Gastroesophageal sphincter (tissue), 4 donors: Measurements from ENCODE around the gene TFF1. TPM values are rescaled to one million over a fixed set of nuclear protein-coding genes. Genes with fewer than 3 reads are reported as not detected.

Experiments
- ATAC-seq: fragments of 150-250 bp; one replicate; pipeline ENCODE4 v1.9.1; 2016; ENCODE audit warnings: mild to moderate bottlenecking, moderate library complexity
- H3K27ac ChIP-seq, 4 donors: fragments of 200-600 bp; sonication (generic) in 3 of 4; 1 replicate in 3 of 4; 2 replicates in 1 of 4; pipeline ENCODE4 v1.5.1; 2016 to 2019
- H3K27me3 ChIP-seq: fragments of 200-600 bp; sonication (generic); one replicate; pipeline ENCODE4 v1.5.1; 2019
- H3K36me3 ChIP-seq, 2 donors: fragments of 200-600 bp; sonication (generic); one replicate each; pipeline ENCODE4 v1.5.1; 2019; ENCODE audit warnings: control low read depth in 1 of 2
- H3K4me1 ChIP-seq, 3 donors: fragments of 200-600 bp; sonication (generic); 1 replicate in 2 of 3; 2 replicates in 1 of 3; pipeline ENCODE4 v1.5.1; 2016 to 2019; ENCODE audit warnings: control low read depth in 2 of 3
- H3K4me3 ChIP-seq, 2 donors: fragments of 200-600 bp; sonication (generic); one replicate each; pipeline ENCODE4 v1.5.1; 2019; ENCODE audit warnings: mild to moderate bottlenecking in 1 of 2, moderate library complexity in 1 of 2
- H3K9me3 ChIP-seq, 3 donors: fragments of 200-600 bp; sonication (generic); one replicate each; pipeline ENCODE4 v1.5.1; 2017 to 2019; ENCODE audit warnings: control low read depth in 2 of 3
- CTCF ChIP-seq, 4 experiments: fragments of 200-600 bp in 2 of 4; fragments of 450-650 bp in 2 of 4; sonication (generic) in 1 of 4; IDR thresholded peaks; one replicate each; pipeline ENCODE4 v1.5.1; 2017 to 2019; ENCODE audit warnings: antibody characterized with exemption in 4 of 4, mild to moderate bottlenecking in 2 of 4, moderate library complexity in 2 of 4
- EP300 ChIP-seq: sonication (generic); formaldehyde crosslinking; IDR thresholded peaks from one replicate; pipeline ENCODE4 v1.6.1; 2017; ENCODE audit warnings: antibody characterized with exemption, mild to moderate bottlenecking
- POLR2A ChIP-seq, 2 donors: fragments of 450-650 bp; IDR thresholded peaks; one replicate each; pipeline ENCODE4 v1.6.1; 2017; ENCODE audit warnings: antibody characterized with exemption in 2 of 2, mild to moderate bottlenecking in 2 of 2, moderate library complexity in 1 of 2
- POLR2AphosphoS5 ChIP-seq: sonication (generic); formaldehyde crosslinking; IDR thresholded peaks from one replicate; pipeline ENCODE4 v1.6.1; 2017; ENCODE audit warnings: antibody characterized with exemption
- WGBS, 2 donors: methylation state at CpG; one replicate each; pipeline ENCODE4 v1.1.5; 2018; ENCODE audit warnings: low coverage in 1 of 2; 5-methylcytosine and 5-hydroxymethylcytosine counted together
- total RNA-seq, 4 donors: library from RNA; depleted of rRNA; stranded (reverse); fragments of >200 nt; gene quantifications; one replicate each; pipeline ENCODE4 v1.1.0, GENCODE V29; 2016

Gene TFF1
- total RNA-seq, 4 donors from 2014 or later = not detected

GRCh38 chr21:42396799-42397745 lies 30.7 kb upstream of the TFF1 start:
- ATAC-seq = no peak
- Histone ChIP-seq H3K9me3 (peaks cover 0 to 9% (median 0%) of the 10 kb centered on the region in 3 donors), H3K4me1 (no peaks in the 10 kb centered on the region), H3K4me3 (no peak overlapping the region), H3K27ac (no peak overlapping the region), H3K36me3 (no peaks in the 10 kb centered on the region), H3K27me3 (peaks cover 29% of the 10 kb centered on the region)
- 74 to 86% methylated on average over 8 to 9 of the region's 19 CpGs for WGBS, 2 donors
- no peak for TF ChIP-seq CTCF (IDR thresholded peaks at IDR 0.05)
- no peak for TF ChIP-seq EP300
- no peak for TF ChIP-seq POLR2AphosphoS5
- no peak for TF ChIP-seq POLR2A (IDR thresholded peaks at IDR 0.05)

GRCh38 chr21:42395905-42396651 lies 29.7 kb upstream of the TFF1 start, which contains the start of gene TMPRSS3:
TMPRSS3 (minus strand) TSS chr21:42396052; CDS start chr21:42395417, 635 bp downstream.
- Histone ChIP-seq H3K4me3 (no peak within 1 kb of the TSS), H3K9me3 (no peaks in the 10 kb centered on the region), H3K27ac (no peak within 1 kb of the TSS), H3K36me3 (no peaks in the 10 kb centered on the region), H3K27me3 (peaks cover 33% of the 10 kb centered on the region), H3K4me1 (no peaks in the 10 kb centered on the region)
- no peak for ATAC-seq
- TF ChIP-seq EP300 (no peak), POLR2AphosphoS5 (no peak), POLR2A (IDR thresholded peaks at IDR 0.05) (no peak), CTCF (IDR thresholded peaks at IDR 0.05) (no peak)
- 55 to 64% methylated on average over 10 of the region's 17 CpGs for WGBS, 2 donors

- H3K9me3 ChIP-seq = no peaks in the 10 kb centered on the region
- no peak overlapping the region for H3K4me3 ChIP-seq
- no peak overlapping the region for H3K27ac ChIP-seq
- no peak for TF ChIP-seq POLR2A (IDR thresholded peaks at IDR 0.05)
- TF ChIP-seq CTCF (IDR thresholded peaks at IDR 0.05) = no peak
- TF ChIP-seq POLR2AphosphoS5 = no peak
- TF ChIP-seq EP300 = no peak
- no peaks in the 10 kb centered on the region for H3K4me1 ChIP-seq
- ATAC-seq = no peak
- H3K36me3 ChIP-seq = no peaks in the 10 kb centered on the region
- H3K27me3 ChIP-seq = peaks cover 41% of the 10 kb centered on the region
- 88% methylated on average over 9 to 11 of the region's 11 CpGs for WGBS, 2 donors
Measured at GRCh38 chr21:42395302-42395701, 29.0 kb upstream of the TFF1 start.

GRCh38 chr21:42393443-42393950 lies 27.2 kb upstream of the TFF1 start:
- H3K9me3 ChIP-seq = no peaks in the 10 kb centered on the region
- ATAC-seq = no peak
- no peak overlapping the region for H3K27ac ChIP-seq
- H3K4me1 ChIP-seq = no peaks in the 10 kb centered on the region
- no peak overlapping the region for H3K4me3 ChIP-seq
- peaks cover 55% of the 10 kb centered on the region for H3K27me3 ChIP-seq
- WGBS, 2 donors = 48 to 63% methylated on average over 6 to 8 of the region's 8 CpGs
- TF ChIP-seq CTCF (IDR thresholded peaks at IDR 0.05) (no peak), EP300 (no peak), POLR2AphosphoS5 (no peak), POLR2A (IDR thresholded peaks at IDR 0.05) (no peak)
- no peaks in the 10 kb centered on the region for H3K36me3 ChIP-seq
